ENCODE measurements around the gene SCN10A.

SCN10A gene

GRCh38 chr3:38756892-38757291 is 59.1 kb downstream of the SCN10A start:
- DNase-seq (ENCODE audit: extremely low read depth, low read depth) = no peak
- TF ChIP-seq CTCF (IDR thresholded peaks at IDR 0.05; ENCODE audit: low read depth, low read length) = no peak

- DNase-seq (ENCODE audit: extremely low read depth, low read depth) = no peak
- TF ChIP-seq CTCF (IDR thresholded peaks at IDR 0.05; ENCODE audit: low read depth, low read length) = no peak
Measured at GRCh38 chr3:38755130-38755529, 60.9 kb downstream of the SCN10A start.

GRCh38 chr3:38746641-38747040 is 69.4 kb downstream of the SCN10A start:
- no peak for TF ChIP-seq CTCF (IDR thresholded peaks at IDR 0.05; ENCODE audit: low read depth, low read length)
- DNase-seq (ENCODE audit: extremely low read depth, low read depth) = no peak

- TF ChIP-seq CTCF (IDR thresholded peaks at IDR 0.05; ENCODE audit: low read depth, low read length) = no peak
- DNase-seq (ENCODE audit: extremely low read depth, low read depth) = no peak
Measured at GRCh38 chr3:38743043-38743442, 73.0 kb downstream of the SCN10A start.

- no peak for DNase-seq (ENCODE audit: extremely low read depth, low read depth)
- no peak for TF ChIP-seq CTCF (IDR thresholded peaks at IDR 0.05; ENCODE audit: low read depth, low read length)
Measured at GRCh38 chr3:38742550-38742949, 73.5 kb downstream of the SCN10A start.

- no peak for TF ChIP-seq CTCF (IDR thresholded peaks at IDR 0.05; ENCODE audit: low read depth, low read length)
- DNase-seq (ENCODE audit: extremely low read depth, low read depth) = no peak
Measured at GRCh38 chr3:38740537-38740936, 75.5 kb downstream of the SCN10A start.

GRCh38 chr3:38739931-38740330 is 76.1 kb downstream of the SCN10A start:
- TF ChIP-seq CTCF (IDR thresholded peaks at IDR 0.05; ENCODE audit: low read depth, low read length) = no peak
- DNase-seq (ENCODE audit: extremely low read depth, low read depth) = no peak

Measured in AG09319 (cell line).